ENCODE data around the gene TBXAS1.

Gene TBXAS1

DNA sequence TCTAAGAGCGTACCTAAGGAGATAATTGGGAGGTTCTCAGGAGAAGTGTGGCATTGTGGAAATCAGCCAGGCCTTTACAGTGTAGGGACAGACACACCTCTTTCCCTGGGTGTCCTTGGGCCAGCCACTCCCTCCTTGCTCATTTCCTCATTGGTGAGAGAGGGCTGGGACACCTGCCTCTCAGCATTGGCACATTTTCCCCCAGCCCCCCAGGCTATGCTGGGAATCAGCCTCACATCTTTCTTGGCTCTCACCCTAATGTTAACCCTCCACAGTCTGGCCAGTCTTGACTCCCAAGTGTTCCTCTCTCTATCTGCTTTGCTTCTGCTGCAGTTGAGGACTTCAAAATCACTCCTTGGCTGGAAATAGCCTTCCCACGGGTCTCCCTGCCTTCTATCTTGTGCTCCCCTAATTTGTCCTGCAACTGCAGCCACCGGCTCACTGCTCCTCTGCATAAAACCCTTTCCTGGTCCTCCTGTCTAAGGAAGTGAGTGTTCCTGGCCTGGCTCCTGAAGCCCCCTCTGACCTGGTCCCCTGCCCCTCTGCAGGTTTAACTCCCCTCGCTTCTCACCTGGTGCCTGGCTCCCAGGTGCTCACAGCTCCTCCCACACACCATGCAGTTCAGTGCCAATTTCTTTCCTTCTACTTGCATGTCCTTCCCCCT, 15.8 kb downstream of the TBXAS1 start:
- H3K36me3 ChIP-seq (replicated peaks; ENCODE audit: insufficient read depth, low read length): no peaks in the 10 kb centered on the region
- no peaks in the 10 kb centered on the region for H3K79me2 ChIP-seq (ENCODE audit: low read length)
- H4K20me1 ChIP-seq (ENCODE audit: insufficient read depth, low read length): no peaks in the 10 kb centered on the region
- no peaks in the 10 kb centered on the region for H3F3A ChIP-seq (ENCODE audit: insufficient read depth, low read length)
- DNase-seq: no peak
- no peak overlapping the region for H2AFZ ChIP-seq (ENCODE audit: low read length)
- H3K9ac ChIP-seq (ENCODE audit: low read length): no peak overlapping the region
- H3K27me3 ChIP-seq (replicated peaks; ENCODE audit: insufficient read depth, low read length): no peaks in the 10 kb centered on the region
- no peak overlapping the region for H3K4me3 ChIP-seq (ENCODE audit: low read length)
- H3K9me3 ChIP-seq (replicated peaks; ENCODE audit: insufficient read depth, low read length): no peaks in the 10 kb centered on the region
- H3K4me2 ChIP-seq (ENCODE audit: low read depth, low read length): no peak overlapping the region
- no peaks in the 10 kb centered on the region for H3K9me2 ChIP-seq (replicated peaks; ENCODE audit: insufficient read depth, low read length)
- H3K27ac ChIP-seq (ENCODE audit: low read length): no peak overlapping the region
- TF ChIP-seq EZH2 (optimal IDR thresholded peaks at IDR 0.05; ENCODE audit: low read depth, low read length) (no peak), EZH2phosphoT487 (IDR thresholded peaks at IDR 0.05; ENCODE audit: low read length) (no peak)
- TF ChIP-seq, protein P1, sequence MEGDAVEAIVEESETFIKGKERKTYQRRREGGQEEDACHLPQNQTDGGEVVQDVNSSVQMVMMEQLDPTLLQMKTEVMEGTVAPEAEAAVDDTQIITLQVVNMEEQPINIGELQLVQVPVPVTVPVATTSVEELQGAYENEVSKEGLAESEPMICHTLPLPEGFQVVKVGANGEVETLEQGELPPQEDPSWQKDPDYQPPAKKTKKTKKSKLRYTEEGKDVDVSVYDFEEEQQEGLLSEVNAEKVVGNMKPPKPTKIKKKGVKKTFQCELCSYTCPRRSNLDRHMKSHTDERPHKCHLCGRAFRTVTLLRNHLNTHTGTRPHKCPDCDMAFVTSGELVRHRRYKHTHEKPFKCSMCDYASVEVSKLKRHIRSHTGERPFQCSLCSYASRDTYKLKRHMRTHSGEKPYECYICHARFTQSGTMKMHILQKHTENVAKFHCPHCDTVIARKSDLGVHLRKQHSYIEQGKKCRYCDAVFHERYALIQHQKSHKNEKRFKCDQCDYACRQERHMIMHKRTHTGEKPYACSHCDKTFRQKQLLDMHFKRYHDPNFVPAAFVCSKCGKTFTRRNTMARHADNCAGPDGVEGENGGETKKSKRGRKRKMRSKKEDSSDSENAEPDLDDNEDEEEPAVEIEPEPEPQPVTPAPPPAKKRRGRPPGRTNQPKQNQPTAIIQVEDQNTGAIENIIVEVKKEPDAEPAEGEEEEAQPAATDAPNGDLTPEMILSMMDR (IDR thresholded peaks at IDR 0.05; ENCODE audit: low read length): no peak
- H3K4me1 ChIP-seq (ENCODE audit: low read length): no peaks in the 10 kb centered on the region

DNA sequence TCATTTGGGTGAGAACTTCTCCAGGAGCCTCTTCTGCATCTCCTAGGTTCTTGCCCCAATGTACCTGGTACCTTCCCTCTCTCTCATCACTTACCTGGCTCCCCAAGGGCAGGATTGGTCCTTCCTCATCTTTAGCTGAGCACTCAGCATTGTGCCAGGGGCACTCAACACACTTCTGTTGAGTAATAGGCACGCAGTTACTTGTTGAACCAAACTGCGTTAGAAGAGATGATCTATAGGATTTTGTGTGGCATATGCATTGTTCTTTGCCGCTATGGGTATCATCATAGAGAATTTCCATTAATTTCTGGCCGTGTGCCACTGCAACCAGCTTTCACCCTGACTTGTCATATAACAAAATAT, 16.4 kb downstream of the TBXAS1 start:
- Histone ChIP-seq H3K27me3 (replicated peaks; ENCODE audit: insufficient read depth, low read length) (no peaks in the 10 kb centered on the region), H3F3A (ENCODE audit: insufficient read depth, low read length) (no peaks in the 10 kb centered on the region), H3K4me1 (ENCODE audit: low read length) (no peaks in the 10 kb centered on the region), H3K36me3 (replicated peaks; ENCODE audit: insufficient read depth, low read length) (no peaks in the 10 kb centered on the region), H3K9ac (ENCODE audit: low read length) (no peak overlapping the region), H3K27ac (ENCODE audit: low read length) (no peak overlapping the region), H2AFZ (ENCODE audit: low read length) (no peak overlapping the region), H3K4me3 (ENCODE audit: low read length) (no peak overlapping the region), H4K20me1 (ENCODE audit: insufficient read depth, low read length) (no peaks in the 10 kb centered on the region), H3K9me3 (replicated peaks; ENCODE audit: insufficient read depth, low read length) (no peaks in the 10 kb centered on the region), H3K79me2 (ENCODE audit: low read length) (no peaks in the 10 kb centered on the region), H3K4me2 (ENCODE audit: low read depth, low read length) (no peak overlapping the region), H3K9me2 (replicated peaks; ENCODE audit: insufficient read depth, low read length) (no peaks in the 10 kb centered on the region)
- DNase-seq: no peak
- no peak for TF ChIP-seq EZH2 (optimal IDR thresholded peaks at IDR 0.05; ENCODE audit: low read depth, low read length)
- no peak for TF ChIP-seq EZH2phosphoT487 (IDR thresholded peaks at IDR 0.05; ENCODE audit: low read length)

- DNase-seq: no peak
- Histone ChIP-seq H3K9me3 (replicated peaks; ENCODE audit: insufficient read depth, low read length) (no peaks in the 10 kb centered on the region), H2AFZ (ENCODE audit: low read length) (no peak overlapping the region), H3K4me1 (ENCODE audit: low read length) (no peaks in the 10 kb centered on the region), H3K27me3 (replicated peaks; ENCODE audit: insufficient read depth, low read length) (no peaks in the 10 kb centered on the region), H3K79me2 (ENCODE audit: low read length) (no peaks in the 10 kb centered on the region), H3K4me2 (ENCODE audit: low read depth, low read length) (no peak overlapping the region), H3K9me2 (replicated peaks; ENCODE audit: insufficient read depth, low read length) (no peaks in the 10 kb centered on the region), H3K36me3 (replicated peaks; ENCODE audit: insufficient read depth, low read length) (no peaks in the 10 kb centered on the region), H3F3A (ENCODE audit: insufficient read depth, low read length) (no peaks in the 10 kb centered on the region), H4K20me1 (ENCODE audit: insufficient read depth, low read length) (no peaks in the 10 kb centered on the region), H3K27ac (ENCODE audit: low read length) (no peak overlapping the region), H3K9ac (ENCODE audit: low read length) (no peak overlapping the region), H3K4me3 (ENCODE audit: low read length) (no peak overlapping the region)
- TF ChIP-seq EZH2 (optimal IDR thresholded peaks at IDR 0.05; ENCODE audit: low read depth, low read length) (no peak), EZH2phosphoT487 (IDR thresholded peaks at IDR 0.05; ENCODE audit: low read length) (no peak)
- TF ChIP-seq, protein P1 (IDR thresholded peaks at IDR 0.05; ENCODE audit: low read length): no peak
Measured at GRCh38 chr7:139846297-139846696, 17.2 kb downstream of the TBXAS1 start.

- H3K27ac ChIP-seq (ENCODE audit: low read length): no peak overlapping the region
- no peak overlapping the region for H3K4me2 ChIP-seq (ENCODE audit: low read depth, low read length)
- H3K79me2 ChIP-seq (ENCODE audit: low read length): no peaks in the 10 kb centered on the region
- H4K20me1 ChIP-seq (ENCODE audit: insufficient read depth, low read length): no peaks in the 10 kb centered on the region
- H3K9ac ChIP-seq (ENCODE audit: low read length): no peak overlapping the region
- H2AFZ ChIP-seq (ENCODE audit: low read length): no peak overlapping the region
- H3K36me3 ChIP-seq (replicated peaks; ENCODE audit: insufficient read depth, low read length): no peaks in the 10 kb centered on the region
- H3K9me2 ChIP-seq (replicated peaks; ENCODE audit: insufficient read depth, low read length): no peaks in the 10 kb centered on the region
- no peaks in the 10 kb centered on the region for H3K4me1 ChIP-seq (ENCODE audit: low read length)
- TF ChIP-seq, protein P1 (IDR thresholded peaks at IDR 0.05; ENCODE audit: low read length): no peak
- no peak for TF ChIP-seq EZH2 (optimal IDR thresholded peaks at IDR 0.05; ENCODE audit: low read depth, low read length)
- TF ChIP-seq EZH2phosphoT487 (IDR thresholded peaks at IDR 0.05; ENCODE audit: low read length): no peak
- DNase-seq: no peak
- H3F3A ChIP-seq (ENCODE audit: insufficient read depth, low read length): no peaks in the 10 kb centered on the region
- H3K4me3 ChIP-seq (ENCODE audit: low read length): no peak overlapping the region
- no peaks in the 10 kb centered on the region for H3K9me3 ChIP-seq (replicated peaks; ENCODE audit: insufficient read depth, low read length)
- H3K27me3 ChIP-seq (replicated peaks; ENCODE audit: insufficient read depth, low read length): no peaks in the 10 kb centered on the region
Measured at GRCh38 chr7:139848274-139848673, 19.2 kb downstream of the TBXAS1 start.
